GM21825 (cell line): ENCODE data around the gene SHANK2.
A peak's percentile ranks its signal among the peaks of the same experiment; 100 is the strongest.
"Not testable (repeated sequence)": the region's sequence is repeated elsewhere in the genome, so short reads cannot be mapped to it uniquely, and the experiment has no call there.

ENCODE experiments used
- ATAC-seq: cut with Tn5 transposase; IDR thresholded peaks from one replicate; pipeline ENCODE4 v1.9.1; 2021; ENCODE audit warnings: mild to moderate bottlenecking, moderate library complexity; ENCODE audit not compliant: unreplicated experiment

SHANK2 gene

DNA sequence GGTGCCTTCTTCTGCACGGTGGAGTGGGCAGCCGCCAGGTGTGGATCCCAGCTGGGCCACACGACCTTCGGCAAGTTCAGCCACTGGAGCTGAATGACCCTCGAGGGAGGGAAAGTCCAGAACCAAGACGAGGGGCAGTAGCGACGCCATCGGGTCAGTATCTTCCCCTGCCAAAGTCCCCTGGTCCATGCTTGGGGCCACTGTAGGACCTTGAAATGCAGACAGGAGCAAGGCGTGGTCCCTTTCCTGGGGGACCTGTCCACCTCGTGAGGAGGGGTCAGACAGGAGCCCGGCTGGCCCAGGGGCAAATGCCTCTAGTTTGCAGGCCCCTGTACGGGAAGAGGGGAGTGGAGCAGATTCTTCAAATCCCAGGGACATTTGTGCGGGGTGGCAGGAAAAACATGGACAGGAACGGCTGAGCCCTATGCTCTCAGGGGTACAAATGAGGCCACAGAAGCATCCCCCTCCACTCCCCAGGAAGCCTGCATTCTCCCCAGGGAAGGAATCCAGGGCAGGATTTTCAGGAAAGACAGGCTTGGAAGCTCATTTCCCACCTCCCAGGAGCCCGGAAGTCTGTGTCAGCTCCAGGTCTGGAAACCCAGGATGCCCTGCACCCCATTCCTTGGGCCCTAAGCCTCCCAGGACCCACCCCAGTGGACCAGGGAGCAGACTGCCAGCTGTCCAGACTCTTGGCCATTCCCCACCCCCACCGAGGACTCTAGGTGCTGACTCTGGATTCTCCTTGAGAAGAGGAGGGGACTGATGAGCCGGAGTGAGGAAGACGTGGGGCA is 6.6 kb downstream of the SHANK2 start:
- ATAC-seq, result no peak

GRCh38 chr11:71244116-71244810 is 8.1 kb downstream of the SHANK2 start:
- no peak for ATAC-seq

DNA sequence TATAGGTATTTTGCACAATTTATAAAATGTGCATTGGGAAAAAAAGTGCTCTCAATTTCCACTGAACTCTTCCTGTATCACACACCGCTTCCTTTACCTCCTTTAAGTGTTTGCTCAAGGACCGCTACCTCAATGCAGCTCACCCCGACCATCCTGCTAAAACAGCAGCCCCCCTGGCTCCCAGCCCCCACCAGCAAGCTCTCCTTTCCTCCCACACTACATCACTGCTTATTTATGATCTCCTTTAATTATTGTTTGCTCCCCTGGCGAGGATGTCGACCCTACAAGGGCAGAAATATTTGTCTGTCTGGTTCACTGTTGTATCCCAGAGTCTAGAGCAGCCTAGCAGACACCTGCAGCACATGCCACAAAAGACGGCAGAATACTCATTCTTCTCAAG is 10.0 kb downstream of the SHANK2 start:
- ATAC-seq, result no peak

DNA sequence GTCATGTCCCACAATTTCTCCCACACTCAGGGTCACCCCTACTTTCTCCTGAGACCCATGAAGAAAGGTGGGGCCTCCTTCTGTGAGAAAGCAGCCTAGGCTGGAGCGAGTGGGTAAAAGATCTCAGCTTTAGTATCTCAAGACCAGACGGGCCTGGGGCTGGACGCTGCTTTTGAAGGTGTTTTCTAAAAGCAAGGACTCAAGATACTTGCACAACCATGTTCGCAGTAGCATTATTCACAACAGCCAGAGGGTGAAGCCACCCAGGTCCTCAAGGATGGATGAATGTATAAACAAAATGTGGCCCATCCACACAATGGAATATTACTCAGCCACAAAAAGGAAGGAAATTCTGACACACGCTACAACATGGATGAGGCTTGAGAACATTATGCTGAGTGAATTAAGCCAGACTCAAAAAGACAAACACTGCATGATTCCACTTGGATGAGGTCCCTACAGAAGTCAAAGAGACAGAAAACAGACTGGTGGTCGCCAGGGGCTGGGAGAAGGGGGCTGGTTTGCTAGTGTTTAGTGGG is 10.6 kb downstream of the SHANK2 start:
- ATAC-seq, result no peak

DNA sequence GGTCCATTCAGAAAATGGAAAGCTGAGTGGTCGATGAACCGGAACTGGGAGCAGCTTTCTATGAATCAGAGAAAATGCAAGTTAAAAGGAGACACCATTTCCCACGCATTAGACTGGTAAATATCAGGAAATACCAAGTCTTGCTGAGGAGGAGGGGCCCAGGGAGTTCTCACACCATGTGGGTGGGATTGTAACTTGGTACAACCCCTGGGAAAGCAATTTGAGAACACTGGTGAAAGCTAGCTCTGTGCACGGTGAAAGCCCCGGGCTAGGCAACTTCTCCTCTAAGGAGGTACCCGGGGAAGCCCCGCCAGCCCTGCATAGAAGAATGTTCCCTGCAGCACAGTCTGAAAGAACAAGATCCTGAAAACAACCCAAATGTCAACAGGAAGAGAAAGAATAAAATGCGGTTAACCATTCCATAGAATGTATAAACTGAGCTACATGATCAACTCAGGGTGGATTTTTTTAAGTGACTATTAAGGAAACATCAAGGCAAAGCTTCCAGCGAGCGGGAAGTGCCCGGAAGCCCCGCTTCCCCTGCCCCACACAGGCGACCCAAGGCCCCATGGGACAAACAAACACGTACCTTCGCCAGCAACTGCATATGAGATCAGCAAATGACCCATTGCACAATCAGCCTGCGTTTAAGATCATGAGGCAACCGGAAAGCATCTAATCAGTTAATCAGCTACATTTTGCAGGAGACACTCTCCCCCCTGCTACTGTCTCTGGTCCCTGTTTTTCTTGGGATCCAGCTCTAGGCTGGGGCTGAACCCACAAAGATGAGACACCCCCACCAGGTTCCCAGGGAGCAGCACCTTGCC is 11.3 kb downstream of the SHANK2 start:
- ATAC-seq, result peak; percentile 64

DNA sequence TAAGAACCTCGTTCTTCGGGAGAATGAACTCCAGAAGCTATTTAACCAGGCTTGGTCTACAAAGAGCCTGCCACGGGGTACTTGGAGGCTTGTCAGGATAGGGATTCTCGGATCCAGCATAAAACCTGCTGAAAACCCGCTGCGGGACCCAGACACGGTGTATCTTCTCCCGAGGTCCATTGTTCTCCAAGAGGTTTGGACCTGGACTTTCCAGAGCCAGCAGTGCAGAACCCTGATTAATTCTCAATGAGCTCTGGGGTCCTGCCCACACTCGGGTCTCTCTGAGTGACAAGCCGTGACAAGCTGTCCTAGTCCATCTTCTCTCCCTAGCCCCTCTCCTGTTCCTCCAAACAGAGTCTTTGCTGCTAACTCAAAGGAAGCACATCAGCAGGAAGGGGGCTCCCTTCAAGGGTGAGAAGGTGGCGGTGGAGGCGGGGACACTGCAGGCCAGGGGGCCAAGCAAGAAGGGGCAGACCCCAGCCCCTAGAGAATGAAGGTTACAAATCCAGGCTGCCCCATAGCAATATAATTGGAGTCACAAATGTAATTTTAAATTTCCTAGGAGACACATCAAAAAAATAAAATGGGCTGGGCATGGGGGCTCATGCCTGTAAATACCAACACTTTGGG is 12.2 kb downstream of the SHANK2 start:
- ATAC-seq, result no peak

DNA sequence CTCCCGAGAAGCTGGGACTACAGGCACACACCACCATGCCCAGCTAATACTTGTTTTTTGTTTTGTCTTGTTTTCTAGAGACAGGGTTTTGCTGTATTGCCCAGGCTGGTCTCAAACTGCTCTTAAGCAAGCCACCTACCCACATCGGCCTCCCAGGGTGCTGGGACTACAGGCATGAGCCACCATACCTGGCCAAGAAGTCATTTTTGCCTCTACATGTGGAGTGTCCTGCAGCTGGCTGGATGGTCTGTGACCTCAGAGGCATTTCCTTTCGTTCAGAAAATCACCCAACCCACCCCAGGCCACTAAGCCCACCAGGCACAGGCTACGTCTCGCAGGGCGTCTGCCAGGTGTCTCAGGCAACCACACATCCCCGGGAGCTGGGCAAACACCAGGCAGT is 12.8 kb downstream of the SHANK2 start:
- ATAC-seq, result no peak

DNA sequence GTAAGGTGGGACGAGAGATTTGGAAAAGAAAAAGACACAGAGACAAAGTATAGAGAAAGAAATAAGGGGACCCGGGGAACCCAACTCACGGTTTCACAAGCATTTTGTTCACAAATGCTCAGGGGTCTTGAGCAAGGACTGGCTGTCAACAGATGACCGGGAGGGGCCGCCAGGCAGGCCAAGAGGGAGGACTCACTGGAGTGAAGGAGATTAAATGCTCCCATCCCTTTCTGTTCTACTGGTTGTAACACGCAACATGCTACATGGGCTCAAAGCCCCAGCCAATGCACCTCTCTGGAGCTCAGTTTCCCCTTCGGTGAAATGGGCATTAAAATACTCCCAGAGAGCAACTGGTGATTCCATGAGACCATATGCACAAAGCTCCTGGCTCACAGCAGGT is 13.4 kb downstream of the SHANK2 start:
- ATAC-seq, result no peak

GRCh38 chr11:71238285-71238875 is 14.0 kb downstream of the SHANK2 start:
- ATAC-seq, result no peak

GRCh38 chr11:71237853-71238252 is 14.5 kb downstream of the SHANK2 start:
- no peak for ATAC-seq

DNA sequence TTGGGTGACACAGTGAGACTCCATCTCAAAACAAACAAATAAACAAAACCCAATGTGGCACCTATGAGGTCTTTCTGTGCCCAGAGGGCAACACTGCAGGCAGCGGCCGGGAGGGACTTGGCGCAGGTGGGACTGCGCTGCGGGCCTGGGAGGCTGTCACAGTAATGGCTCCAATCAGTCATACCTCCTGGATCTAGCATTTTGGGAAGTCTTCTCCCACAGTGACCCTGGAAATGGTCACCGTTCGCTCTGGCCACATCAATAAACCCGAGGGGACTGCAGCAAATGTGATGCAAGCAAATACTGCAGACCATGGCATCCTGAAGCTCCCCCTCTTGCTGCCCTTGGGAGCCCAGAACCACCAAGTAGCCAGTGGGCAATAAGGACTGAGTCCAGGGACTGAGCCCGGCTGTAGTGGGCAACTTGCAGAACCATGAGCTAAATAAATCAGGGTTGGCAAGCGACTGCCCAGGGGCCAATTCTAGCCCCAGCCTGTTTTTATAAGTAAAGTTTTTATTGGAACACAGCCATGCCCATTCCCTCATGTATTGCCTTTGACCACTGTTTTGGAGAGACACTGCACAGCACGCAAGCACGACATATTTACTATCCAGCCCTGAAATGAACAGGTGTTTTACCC is 15.4 kb downstream of the SHANK2 start:
- no peak for ATAC-seq

DNA sequence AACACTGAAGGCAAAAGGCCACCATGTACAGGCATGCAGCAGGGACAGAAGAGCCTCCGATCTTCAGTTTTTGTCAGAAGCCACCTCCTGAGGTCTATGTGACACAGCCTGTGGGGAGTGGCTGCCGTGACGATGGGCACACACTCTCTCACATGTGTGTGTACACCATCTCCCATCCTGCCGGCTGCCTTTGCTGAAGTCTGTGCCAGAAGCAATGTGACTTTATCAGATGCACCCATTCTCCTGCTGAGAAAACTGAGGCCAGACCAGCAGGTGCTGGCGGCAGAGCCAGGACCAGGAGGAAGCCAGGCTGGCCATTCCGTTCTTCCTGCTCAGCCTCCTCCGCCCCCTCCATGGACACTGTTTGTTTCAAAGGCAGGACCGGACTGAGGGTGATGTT is 16.7 kb downstream of the SHANK2 start:
- no peak for ATAC-seq

GRCh38 chr11:71233896-71234852 is 18.2 kb downstream of the SHANK2 start:
- not testable (repeated sequence) for ATAC-seq

DNA sequence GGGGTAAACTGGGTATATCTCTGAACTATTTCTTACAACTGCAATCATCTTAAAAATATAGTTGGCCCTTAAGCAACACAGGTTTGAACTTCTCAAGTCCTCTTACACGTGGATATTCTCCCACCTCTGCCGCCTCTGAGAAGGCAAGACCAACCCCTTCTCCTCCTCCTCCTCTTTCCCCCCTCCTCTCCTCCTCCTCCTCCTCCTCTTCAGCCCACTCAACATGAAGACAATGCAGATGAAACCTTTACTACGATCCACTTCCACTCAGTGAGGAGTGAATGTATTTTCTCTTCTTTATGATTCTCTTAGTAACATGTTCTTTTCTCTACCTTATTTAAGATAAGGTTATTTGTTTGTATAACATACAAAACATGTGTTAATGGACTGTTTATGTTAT is 20.0 kb downstream of the SHANK2 start:
- no peak for ATAC-seq

GRCh38 chr11:71228961-71229360 is 23.4 kb downstream of the SHANK2 start:
- ATAC-seq, result no peak

DNA sequence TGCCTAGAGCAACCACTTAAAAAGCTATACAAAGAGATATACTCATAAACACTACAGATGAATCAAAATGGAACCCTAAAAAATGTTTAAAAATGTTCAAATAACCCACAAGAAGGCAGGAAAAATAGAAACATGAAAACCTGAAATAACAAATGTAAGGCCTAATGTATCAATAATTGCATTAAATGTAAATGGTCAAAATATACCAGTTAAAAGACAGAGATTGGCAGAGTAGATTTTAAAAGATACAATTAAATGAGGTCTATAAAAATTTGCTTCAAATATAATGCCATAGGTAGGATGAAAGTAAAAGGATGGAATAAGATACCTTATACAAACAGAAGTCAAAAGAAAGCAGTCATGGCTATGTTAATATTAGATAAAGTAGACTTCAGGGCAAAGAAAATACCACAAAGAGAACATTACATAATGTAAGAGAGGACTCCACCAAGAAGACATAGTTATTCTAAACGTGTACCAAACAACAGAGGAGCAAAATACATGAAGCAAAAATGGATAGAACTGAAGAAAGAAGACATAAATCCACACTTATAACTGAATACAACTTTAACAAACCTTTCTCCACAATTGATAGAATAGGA is 25.2 kb downstream of the SHANK2 start:
- no peak for ATAC-seq

DNA sequence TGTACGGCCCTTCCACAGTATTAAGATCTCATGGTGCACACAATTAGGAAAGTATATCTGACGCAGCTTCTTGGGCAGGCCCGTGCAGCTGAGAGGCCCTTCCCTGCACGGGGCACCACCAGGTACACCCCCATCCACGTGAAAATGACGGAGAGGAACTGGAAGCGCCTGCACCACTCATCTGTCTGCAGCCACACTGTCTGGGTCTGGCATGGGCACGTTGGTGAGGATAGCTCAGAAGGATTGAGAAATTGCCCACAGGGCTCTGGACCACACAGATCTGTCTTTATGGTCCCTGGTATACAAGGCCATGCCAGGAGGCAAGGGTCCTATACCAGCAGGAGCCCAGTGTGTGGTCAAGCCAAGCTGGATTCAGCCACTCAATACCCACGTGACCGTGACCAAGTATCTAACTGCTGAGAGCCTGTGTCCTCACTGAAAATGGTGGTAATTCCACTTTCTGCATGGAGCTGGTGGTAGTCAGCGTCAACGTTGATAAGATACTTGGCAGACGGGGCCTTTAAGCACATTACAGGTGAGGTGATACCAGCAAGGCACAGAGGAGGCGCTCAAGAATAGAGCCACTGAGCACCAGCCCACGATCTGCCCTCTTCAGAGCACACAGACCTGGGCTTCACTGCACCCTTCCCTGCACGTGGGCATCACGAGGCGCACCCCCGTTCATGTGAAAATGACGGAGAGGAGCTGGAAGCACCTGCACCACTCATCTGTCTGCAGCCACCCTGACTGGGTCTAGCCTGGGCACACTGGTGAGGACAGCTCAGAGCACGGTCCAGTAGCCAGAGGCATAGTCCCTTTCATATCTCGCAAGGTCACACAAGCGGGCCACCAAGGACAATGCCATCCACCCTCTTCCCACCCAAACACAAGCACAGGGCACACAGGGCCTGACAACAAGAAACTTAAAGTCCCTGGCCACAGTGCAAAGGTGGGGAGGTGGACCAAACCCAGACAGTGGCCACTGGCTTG is 28.4 kb downstream of the SHANK2 start:
- no peak for ATAC-seq
